Thyroid gland (tissue), 4 donors: ENCODE measurements around the gene TMEM271.

Experiments
- CTCF ChIP-seq, 6 experiments: fragments of 200-600 bp in 3 of 6; fragments of 450-650 bp in 3 of 6; sonication (generic) in 3 of 6; IDR thresholded peaks; one replicate each; pipeline ENCODE4 v1.5.1; 2016 to 2019; ENCODE audit warnings: antibody characterized with exemption in 6 of 6, mild to moderate bottlenecking in 2 of 6, inconsistent platforms in 1 of 6, moderate library complexity in 1 of 6
- POLR2A ChIP-seq, 2 donors: fragments of 450-650 bp; IDR thresholded peaks; one replicate each; pipeline ENCODE4 v1.6.1; 2017; ENCODE audit warnings: antibody characterized with exemption in 2 of 2, mild to moderate bottlenecking in 2 of 2, moderate library complexity in 1 of 2

- TF ChIP-seq CTCF (IDR thresholded peaks at IDR 0.05), result no peak
- no peak for TF ChIP-seq POLR2A (IDR thresholded peaks at IDR 0.05)
Measured at GRCh38 chr4:541271-541670, 34.8 kb downstream of the TMEM271 start.
